ENCODE measurements around the gene CNTNAP5.

DNA sequence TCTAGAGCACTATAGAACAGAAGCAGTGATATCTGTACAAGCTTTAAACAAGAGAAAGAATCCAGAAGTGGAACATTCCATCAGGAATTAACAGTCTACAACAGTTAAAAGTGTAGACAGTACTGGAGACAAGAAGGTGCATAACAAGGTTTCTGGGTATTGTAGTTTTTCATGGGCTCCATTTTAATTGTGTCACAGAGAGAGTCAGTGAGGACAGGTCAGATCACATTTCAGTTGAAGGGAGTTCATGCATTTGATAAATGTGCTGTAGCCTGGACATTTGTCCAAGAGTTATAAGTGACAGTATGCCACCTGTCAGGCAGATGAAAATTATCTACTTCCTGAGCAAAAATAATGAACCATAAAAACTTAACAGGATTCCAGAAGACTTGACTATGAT lies 328.6 kb downstream of the CNTNAP5 start:
- TF ChIP-seq, protein P1, sequence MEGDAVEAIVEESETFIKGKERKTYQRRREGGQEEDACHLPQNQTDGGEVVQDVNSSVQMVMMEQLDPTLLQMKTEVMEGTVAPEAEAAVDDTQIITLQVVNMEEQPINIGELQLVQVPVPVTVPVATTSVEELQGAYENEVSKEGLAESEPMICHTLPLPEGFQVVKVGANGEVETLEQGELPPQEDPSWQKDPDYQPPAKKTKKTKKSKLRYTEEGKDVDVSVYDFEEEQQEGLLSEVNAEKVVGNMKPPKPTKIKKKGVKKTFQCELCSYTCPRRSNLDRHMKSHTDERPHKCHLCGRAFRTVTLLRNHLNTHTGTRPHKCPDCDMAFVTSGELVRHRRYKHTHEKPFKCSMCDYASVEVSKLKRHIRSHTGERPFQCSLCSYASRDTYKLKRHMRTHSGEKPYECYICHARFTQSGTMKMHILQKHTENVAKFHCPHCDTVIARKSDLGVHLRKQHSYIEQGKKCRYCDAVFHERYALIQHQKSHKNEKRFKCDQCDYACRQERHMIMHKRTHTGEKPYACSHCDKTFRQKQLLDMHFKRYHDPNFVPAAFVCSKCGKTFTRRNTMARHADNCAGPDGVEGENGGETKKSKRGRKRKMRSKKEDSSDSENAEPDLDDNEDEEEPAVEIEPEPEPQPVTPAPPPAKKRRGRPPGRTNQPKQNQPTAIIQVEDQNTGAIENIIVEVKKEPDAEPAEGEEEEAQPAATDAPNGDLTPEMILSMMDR (IDR thresholded peaks at IDR 0.05; ENCODE audit: extremely low read depth in 1 of 2, insufficient read depth in 1 of 2, low read depth in 1 of 2, low read length in 2 of 2): no peak
- TF ChIP-seq, protein P2, sequence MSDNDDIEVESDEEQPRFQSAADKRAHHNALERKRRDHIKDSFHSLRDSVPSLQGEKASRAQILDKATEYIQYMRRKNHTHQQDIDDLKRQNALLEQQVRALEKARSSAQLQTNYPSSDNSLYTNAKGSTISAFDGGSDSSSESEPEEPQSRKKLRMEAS (IDR thresholded peaks at IDR 0.05; ENCODE audit: insufficient read depth, insufficient read length): no peak
- TF ChIP-seq POLR2A (IDR thresholded peaks at IDR 0.05; ENCODE audit: low read depth, low read length): no peak
- TF ChIP-seq FOS (IDR thresholded peaks at IDR 0.05; ENCODE audit: borderline replicate concordance, insufficient read depth, low read length): no peak

Data from endothelial cell of umbilical vein (primary cell).